OCI-M2 (cell line): ENCODE measurements around the gene B4GALT7.
"Not testable (repeated sequence)": the region's sequence is repeated elsewhere in the genome, so short reads cannot be mapped to it uniquely, and the experiment has no call there.

Source experiments
- DNase-seq: peaks from one replicate; lab custom pipeline; 2025; ENCODE audit not compliant: unreplicated experiment; lab: John Stamatoyannopoulos, UW

Gene B4GALT7, protein sequence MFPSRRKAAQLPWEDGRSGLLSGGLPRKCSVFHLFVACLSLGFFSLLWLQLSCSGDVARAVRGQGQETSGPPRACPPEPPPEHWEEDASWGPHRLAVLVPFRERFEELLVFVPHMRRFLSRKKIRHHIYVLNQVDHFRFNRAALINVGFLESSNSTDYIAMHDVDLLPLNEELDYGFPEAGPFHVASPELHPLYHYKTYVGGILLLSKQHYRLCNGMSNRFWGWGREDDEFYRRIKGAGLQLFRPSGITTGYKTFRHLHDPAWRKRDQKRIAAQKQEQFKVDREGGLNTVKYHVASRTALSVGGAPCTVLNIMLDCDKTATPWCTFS

DNA sequence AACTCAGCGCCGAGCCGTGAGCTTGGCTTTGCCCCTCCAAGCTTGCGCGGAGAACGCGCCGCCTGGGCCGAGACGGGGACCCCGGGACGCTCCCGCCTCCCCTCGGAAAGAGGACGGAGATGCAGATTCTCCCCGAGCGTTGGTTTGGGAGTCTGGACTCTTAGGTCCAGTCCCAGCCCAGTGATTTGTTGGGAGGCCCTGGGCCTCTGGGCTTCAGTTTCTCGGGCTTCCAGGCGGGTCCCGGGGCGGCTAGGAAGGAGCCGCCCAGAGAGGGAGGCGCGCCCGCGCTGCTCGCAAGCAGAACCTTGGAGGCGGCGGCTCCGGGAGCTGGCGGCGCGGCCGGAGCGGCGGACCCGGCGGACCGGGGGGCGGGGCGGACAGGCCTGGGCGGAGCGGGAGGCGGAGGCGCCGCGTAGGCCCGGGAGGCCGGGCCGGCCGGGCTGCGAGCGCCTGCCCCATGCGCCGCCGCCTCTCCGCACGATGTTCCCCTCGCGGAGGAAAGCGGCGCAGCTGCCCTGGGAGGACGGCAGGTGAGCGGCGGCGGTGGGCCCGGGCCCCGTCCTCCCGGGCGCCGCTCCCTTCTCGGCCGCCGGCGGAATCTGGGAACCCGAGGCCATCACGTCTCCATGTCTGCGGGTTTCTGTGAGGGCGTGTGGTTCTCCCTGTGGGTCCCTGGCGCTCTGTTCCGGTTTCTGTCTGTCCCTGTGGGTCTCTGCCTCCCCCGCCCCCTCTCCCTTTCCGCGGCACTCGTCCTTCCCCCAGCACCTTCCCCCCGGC is at the start of gene B4GALT7:
B4GALT7 (plus strand) TSS at position 402 of the 777 bp plus-strand sequence; CDS start at position 481, 79 bp downstream.
- no peak for DNase-seq

- no peak for DNase-seq
These were observed 47.0 kb upstream of the B4GALT7 start for GRCh38 chr5:177552839-177553455.

- DNase-seq = no peak
These were observed 46.1 kb upstream of the B4GALT7 start for GRCh38 chr5:177553671-177554429.

DNA sequence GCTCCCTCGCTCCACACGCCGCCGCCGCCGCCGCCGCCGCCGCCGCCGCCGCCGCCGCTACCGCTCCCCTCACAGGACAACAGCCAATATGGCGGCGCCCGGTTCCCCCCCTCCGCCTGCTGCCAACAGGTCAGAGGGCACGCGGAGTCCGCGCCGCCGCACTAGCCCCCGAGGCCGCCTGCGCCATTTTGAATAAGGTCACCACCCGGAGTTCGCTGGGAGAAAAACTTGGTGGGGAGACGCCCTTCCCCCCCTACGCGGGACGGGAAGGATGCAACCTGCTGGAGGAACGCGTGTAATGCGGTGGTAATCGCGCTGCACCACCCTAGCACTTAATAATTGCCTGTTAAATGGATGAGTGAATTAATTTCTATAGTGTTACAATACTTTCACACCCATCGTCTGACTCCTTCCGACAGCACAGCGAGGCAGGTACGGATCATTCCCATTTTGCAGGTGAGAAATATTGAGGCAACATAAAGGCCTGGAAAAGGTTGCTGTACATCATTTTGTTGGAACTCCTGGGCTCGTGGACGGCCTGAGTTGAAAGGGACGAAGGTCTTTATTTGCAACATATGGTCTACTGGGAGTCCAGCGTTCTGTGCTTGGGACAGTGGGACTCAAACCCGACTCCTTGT is 45.3 kb upstream of the B4GALT7 start, which contains the start of gene FAM193B:
FAM193B (minus strand) TSS at position 90 of the 638 bp plus-strand sequence. CDS start 105 bp downstream, outside the sequence.
- peak; percentile 29 for DNase-seq

DNA sequence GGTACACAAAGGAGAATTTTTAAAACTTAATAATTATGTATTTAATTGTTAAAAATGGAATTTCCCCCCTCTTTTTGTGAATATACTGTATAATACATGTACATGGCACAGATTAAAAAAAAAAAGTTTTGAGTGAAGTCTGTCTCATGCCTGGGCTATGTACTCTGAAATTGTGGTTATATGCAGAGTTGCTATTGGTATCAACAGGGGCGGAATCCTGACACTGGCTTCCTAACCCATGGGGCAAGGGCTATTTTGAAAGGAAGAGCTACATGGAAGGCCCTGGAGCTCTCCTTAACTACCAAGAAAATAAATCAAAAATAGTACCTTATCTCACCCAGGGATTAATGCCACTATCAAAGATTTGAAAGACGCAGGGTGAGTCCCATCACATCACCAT is 44.7 kb upstream of the B4GALT7 start:
- DNase-seq = no peak

GRCh38 chr5:177555665-177556064 is 44.3 kb upstream of the B4GALT7 start:
- no peak for DNase-seq

- no peak for DNase-seq
These were observed 42.8 kb upstream of the B4GALT7 start for GRCh38 chr5:177557041-177557647.

GRCh38 chr5:177557796-177558195 is 42.1 kb upstream of the B4GALT7 start:
- no peak for DNase-seq

GRCh38 chr5:177559446-177559941 is 40.4 kb upstream of the B4GALT7 start:
- not testable (repeated sequence) for DNase-seq

- DNase-seq = no peak
These were observed 34.9 kb upstream of the B4GALT7 start for GRCh38 chr5:177565046-177565445.

DNA sequence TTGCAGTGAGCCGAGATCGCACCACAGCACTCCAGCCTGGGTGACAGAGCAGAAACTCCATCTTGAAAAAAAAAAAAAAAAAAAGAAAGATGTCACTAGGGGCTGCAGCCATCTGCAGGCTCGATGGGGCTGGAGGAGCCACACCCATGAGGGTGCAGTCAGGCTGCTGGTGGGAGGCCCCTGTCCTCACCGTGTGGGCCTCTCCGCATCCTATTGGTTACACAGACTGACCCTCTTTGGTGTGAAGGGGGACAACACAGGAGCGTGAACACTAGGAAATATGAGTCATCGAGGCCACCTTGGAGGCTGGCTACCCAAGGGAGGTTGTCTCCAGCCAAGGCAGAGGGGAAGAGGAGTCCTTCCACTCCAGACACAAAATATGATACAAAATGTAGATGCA is 31.6 kb upstream of the B4GALT7 start:
- no peak for DNase-seq

- DNase-seq = no peak
These were observed 30.0 kb upstream of the B4GALT7 start for GRCh38 chr5:177569894-177570293.

- no peak for DNase-seq
These were observed 24.4 kb upstream of the B4GALT7 start for GRCh38 chr5:177575488-177575887.

DNA sequence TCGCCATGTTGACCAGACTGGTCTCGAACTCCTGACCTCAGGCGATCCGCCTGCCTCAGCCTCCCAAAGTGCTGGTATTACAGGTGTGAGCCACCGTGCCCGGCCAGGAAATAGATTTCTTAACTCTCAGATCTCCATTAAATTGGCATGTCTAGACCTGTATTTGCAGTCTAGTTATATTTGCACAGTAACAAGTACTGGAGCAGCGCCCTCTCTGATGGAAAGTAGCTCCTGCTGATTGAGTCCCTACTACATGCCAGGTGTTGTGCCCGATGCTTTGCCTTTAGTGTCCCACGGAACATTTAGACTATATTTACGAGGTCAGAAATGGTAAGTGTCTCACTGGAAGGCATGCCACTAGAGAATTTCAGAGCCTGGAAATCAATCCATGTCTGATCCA is 23.8 kb upstream of the B4GALT7 start:
- DNase-seq = no peak

DNA sequence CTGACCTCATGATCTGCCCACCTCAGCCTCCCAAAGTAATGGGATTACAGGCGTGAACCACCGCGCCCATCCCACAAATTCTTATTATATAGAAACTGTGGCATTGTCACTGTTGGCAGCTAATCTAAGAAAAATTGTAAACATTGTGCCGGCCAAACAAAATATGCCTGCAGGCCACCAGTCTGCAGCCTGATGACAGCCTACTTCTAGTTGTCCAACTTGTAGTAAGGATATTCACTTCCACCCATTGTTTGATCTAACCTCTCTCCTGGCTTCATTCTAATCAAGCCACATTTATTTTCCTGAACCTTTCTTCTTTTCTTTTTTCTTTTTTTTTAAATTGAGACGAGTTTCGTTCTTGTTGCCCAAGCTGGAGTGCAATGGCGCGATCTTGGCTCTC is 21.6 kb upstream of the B4GALT7 start:
- no peak for DNase-seq

GRCh38 chr5:177588413-177588909 is 11.5 kb upstream of the B4GALT7 start:
- DNase-seq = no peak

GRCh38 chr5:177590406-177590805 is 9.5 kb upstream of the B4GALT7 start:
- no peak for DNase-seq

DNA sequence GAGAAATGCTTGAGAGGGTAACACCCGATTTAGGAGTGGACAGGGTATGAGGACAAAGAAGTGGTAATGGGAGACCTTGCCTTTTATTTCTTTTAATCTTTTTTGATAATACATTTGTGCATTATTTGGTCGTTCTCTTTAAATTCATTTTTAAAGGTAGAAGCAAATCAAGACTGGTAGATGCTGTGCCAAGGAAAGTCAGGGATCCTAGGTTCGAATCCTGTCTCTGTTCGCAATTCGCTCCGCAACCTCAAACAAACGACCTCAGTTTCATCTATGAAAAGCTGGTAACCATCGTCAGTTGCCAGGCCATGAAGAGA is 8.3 kb upstream of the B4GALT7 start:
- no peak for DNase-seq

DNA sequence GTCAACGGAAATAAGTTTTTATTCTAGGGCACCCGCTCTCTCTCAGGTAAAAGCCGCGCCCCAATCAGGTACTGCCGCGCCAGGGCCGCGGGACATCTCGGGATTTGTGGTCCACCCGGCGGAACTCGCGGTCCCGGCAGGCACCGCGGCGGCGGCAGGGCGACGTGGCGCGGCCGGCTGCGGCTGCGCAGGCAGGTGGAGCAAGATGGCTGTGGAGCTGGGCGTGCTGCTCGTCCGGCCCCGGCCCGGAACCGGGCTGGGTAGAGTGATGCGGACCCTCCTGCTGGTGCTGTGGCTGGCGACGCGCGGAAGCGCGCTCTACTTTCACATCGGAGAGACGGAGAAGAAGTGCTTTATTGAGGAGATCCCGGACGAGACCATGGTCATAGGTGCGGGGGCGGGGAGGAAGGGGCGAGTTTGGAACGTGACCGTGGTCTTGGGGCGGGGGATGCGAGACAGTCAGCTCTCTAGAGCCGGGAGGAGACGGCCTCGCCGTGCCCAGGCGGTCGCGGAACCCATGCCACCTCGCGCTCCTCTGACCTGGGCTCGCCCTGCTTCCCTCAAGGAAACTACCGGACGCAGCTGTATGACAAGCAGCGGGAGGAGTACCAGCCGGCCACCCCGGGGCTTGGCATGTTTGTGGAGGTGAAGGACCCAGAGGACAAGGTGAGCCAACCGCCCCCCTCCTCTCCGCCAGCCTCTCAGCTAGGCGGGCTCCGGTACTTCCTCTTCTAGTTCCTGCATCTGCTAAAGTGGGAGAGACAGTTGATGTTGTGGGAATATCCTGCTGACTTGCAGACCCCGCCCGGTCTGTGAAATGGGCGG is 7.7 kb upstream of the B4GALT7 start, which contains the start of gene TMED9:
TMED9 (plus strand) TSS at position 194 of the 825 bp plus-strand sequence; CDS start at position 206, 12 bp downstream.
- no peak for DNase-seq
